GM21367 (cell line): ENCODE measurements around the gene ACKR2.
"Not testable (repeated sequence)": the region's sequence is repeated elsewhere in the genome, so short reads cannot be mapped to it uniquely, and the experiment has no call there.

Source experiments
- ATAC-seq: cut with Tn5 transposase; IDR thresholded peaks from one replicate; pipeline ENCODE4 v1.9.1; 2021; ENCODE audit not compliant: unreplicated experiment

ACKR2 gene

GRCh38 chr3:42801048-42801620, 8.1 kb upstream of the ACKR2 start:
- ATAC-seq, result no peak

GRCh38 chr3:42801784-42802183, 7.5 kb upstream of the ACKR2 start:
- ATAC-seq, result no peak

- no peak for ATAC-seq
Observed at GRCh38 chr3:42802876-42803413, 6.3 kb upstream of the ACKR2 start.

- peak; percentile 18 for ATAC-seq
Observed at GRCh38 chr3:42803414-42804105, 5.7 kb upstream of the ACKR2 start.

GRCh38 chr3:42804106-42804830, 5.0 kb upstream of the ACKR2 start, which contains the start of gene HIGD1A:
Gene HIGD1A (minus strand): TSS chr3:42804490. CDS start chr3:42794253, 10,237 bp downstream.
- ATAC-seq, result peak; percentile 99

GRCh38 chr3:42804831-42805132, 4.5 kb upstream of the ACKR2 start:
- no peak for ATAC-seq

- ATAC-seq, result no peak
Observed at GRCh38 chr3:42805141-42805821, 4.0 kb upstream of the ACKR2 start.

GRCh38 chr3:42807929-42808328, 1.3 kb upstream of the ACKR2 start:
- no peak for ATAC-seq

- not testable (repeated sequence) for ATAC-seq
Observed at GRCh38 chr3:42810706-42811105, 1.5 kb downstream of the ACKR2 start.

- ATAC-seq, result not testable (repeated sequence)
Observed at GRCh38 chr3:42811118-42811883, 2.1 kb downstream of the ACKR2 start.

GRCh38 chr3:42814246-42814645, 5.0 kb downstream of the ACKR2 start:
- no peak for ATAC-seq

GRCh38 chr3:42814914-42815507, 5.8 kb downstream of the ACKR2 start:
- no peak for ATAC-seq

- no peak for ATAC-seq
Observed at GRCh38 chr3:42815826-42816225, 6.6 kb downstream of the ACKR2 start.

GRCh38 chr3:42819351-42819965, 10.2 kb downstream of the ACKR2 start:
- no peak for ATAC-seq

GRCh38 chr3:42820746-42821051, 11.5 kb downstream of the ACKR2 start:
- no peak for ATAC-seq

GRCh38 chr3:42822828-42823227, 13.6 kb downstream of the ACKR2 start:
- ATAC-seq, result no peak

GRCh38 chr3:42823351-42823750, 14.1 kb downstream of the ACKR2 start:
- ATAC-seq, result no peak

- no peak for ATAC-seq
Observed at GRCh38 chr3:42826141-42826540, 16.9 kb downstream of the ACKR2 start.

GRCh38 chr3:42827023-42827422, 17.8 kb downstream of the ACKR2 start:
- no peak for ATAC-seq

GRCh38 chr3:42827654-42828053, 18.4 kb downstream of the ACKR2 start:
- no peak for ATAC-seq
